Prostate gland (tissue), 2 donors: ENCODE results near the gene PSTK.

Experiments used
- POLR2A ChIP-seq: fragments of 450-650 bp; IDR thresholded peaks from one replicate; pipeline ENCODE4 v1.6.1; 2016; ENCODE audit warnings: antibody characterized with exemption, mild to moderate bottlenecking
- POLR2AphosphoS5 ChIP-seq: sonication (generic); formaldehyde crosslinking; IDR thresholded peaks from one replicate; pipeline ENCODE4 v1.6.1; 2017; ENCODE audit warnings: antibody characterized with exemption
- TF ChIP-seq, protein P1 (sequence below), 4 experiments: fragments of 200-600 bp in 2 of 4; fragments of 450-650 bp in 2 of 4; sonication (generic) in 2 of 4; IDR thresholded peaks; 1 replicate in 3 of 4; 2 replicates in 1 of 4; pipeline ENCODE4 v1.5.1; 2016 to 2019; ENCODE audit warnings: antibody characterized with exemption in 4 of 4, mild to moderate bottlenecking in 2 of 4, moderate library complexity in 2 of 4

DNA sequence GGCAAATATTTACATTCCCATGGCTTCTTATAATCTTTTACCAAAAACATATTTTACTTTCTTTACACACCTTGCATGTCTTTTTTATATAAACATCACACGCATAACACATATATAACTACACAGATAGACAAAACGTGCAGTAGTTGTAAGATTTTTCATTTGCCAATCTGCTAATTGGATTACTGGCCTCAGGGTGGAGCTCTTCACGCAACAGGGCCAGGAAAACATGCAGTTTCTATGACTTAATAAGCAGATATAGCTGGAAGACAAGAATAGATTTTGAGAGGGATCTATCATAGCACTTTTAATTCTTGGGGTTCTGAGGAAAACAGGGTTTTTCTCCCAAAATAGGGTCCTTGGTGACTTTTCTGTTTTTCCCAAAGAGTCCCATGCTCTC, 41.3 kb downstream of the PSTK start:
- TF ChIP-seq, protein P1, sequence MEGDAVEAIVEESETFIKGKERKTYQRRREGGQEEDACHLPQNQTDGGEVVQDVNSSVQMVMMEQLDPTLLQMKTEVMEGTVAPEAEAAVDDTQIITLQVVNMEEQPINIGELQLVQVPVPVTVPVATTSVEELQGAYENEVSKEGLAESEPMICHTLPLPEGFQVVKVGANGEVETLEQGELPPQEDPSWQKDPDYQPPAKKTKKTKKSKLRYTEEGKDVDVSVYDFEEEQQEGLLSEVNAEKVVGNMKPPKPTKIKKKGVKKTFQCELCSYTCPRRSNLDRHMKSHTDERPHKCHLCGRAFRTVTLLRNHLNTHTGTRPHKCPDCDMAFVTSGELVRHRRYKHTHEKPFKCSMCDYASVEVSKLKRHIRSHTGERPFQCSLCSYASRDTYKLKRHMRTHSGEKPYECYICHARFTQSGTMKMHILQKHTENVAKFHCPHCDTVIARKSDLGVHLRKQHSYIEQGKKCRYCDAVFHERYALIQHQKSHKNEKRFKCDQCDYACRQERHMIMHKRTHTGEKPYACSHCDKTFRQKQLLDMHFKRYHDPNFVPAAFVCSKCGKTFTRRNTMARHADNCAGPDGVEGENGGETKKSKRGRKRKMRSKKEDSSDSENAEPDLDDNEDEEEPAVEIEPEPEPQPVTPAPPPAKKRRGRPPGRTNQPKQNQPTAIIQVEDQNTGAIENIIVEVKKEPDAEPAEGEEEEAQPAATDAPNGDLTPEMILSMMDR (IDR thresholded peaks at IDR 0.05), result no peak
- no peak for TF ChIP-seq POLR2A
- no peak for TF ChIP-seq POLR2AphosphoS5
